H9 (cell line): ENCODE results near the gene FBXL7. TPM values are rescaled to one million over a fixed set of nuclear protein-coding genes. Genes with fewer than 3 reads are reported as not detected.

Source experiments
- DNase-seq: peaks from one replicate; pipeline ENCODE4 v3.0.0-alpha.2; 2017
- H2AFZ ChIP-seq: one replicate; pipeline ENCODE4 v1.6.1; 2013; ENCODE audit warnings: mild to moderate bottlenecking, low read length, control low read depth, moderate library complexity
- H2AK5ac ChIP-seq: 2 replicates; pipeline ENCODE4 v1.6.1; 2013; ENCODE audit warnings: low read length, control low read depth, mixed read lengths; ENCODE audit not compliant: insufficient read length
- H2BK120ac ChIP-seq: one replicate; pipeline ENCODE4 v1.6.1; 2013; ENCODE audit warnings: low read depth, mild to moderate bottlenecking, low read length, control low read depth, inconsistent platforms; ENCODE audit not compliant: poor library complexity, severe bottlenecking
- H2BK12ac ChIP-seq: 2 replicates; pipeline ENCODE4 v1.6.1; 2013; ENCODE audit warnings: low read length, control low read depth, mixed read lengths, low read depth; ENCODE audit not compliant: insufficient read length
- H2BK15ac ChIP-seq: 2 replicates; pipeline ENCODE4 v1.6.1; 2013; ENCODE audit warnings: low read depth, low read length, control low read depth
- H2BK20ac ChIP-seq: one replicate; pipeline ENCODE4 v1.6.1; 2013; ENCODE audit warnings: low read depth, mild to moderate bottlenecking, low read length, control low read depth, inconsistent platforms; ENCODE audit not compliant: poor library complexity, severe bottlenecking
- H2BK5ac ChIP-seq: 2 replicates; pipeline ENCODE4 v1.6.1; 2013; ENCODE audit warnings: low read length, control low read depth, mixed read lengths; ENCODE audit not compliant: insufficient read length
- H3K14ac ChIP-seq: 2 replicates; pipeline ENCODE4 v1.6.1; 2013; ENCODE audit warnings: low read length, control low read depth; ENCODE audit not compliant: insufficient read depth
- H3K18ac ChIP-seq: 2 replicates; pipeline ENCODE4 v1.6.1; 2013; ENCODE audit warnings: low read depth, mild to moderate bottlenecking, mixed read lengths, low read length, control low read depth; ENCODE audit not compliant: insufficient read length
- H3K23ac ChIP-seq: 2 replicates; pipeline ENCODE4 v1.6.1; 2013; ENCODE audit warnings: low read length, control low read depth, mixed read lengths, low read depth; ENCODE audit not compliant: insufficient read length
- H3K23me2 ChIP-seq: 2 replicates; pipeline ENCODE4 v1.6.1; 2013; ENCODE audit warnings: low read depth, mild to moderate bottlenecking, mixed read lengths, low read length, control low read depth; ENCODE audit not compliant: insufficient read length, poor library complexity, severe bottlenecking
- H3K27ac ChIP-seq: 2 replicates; pipeline ENCODE4 v1.5.1; 2013; ENCODE audit warnings: low read length, control low read depth, mixed read lengths, low read depth; ENCODE audit not compliant: insufficient read length
- H3K27me3 ChIP-seq: 2 replicates; pipeline ENCODE4 v1.6.1; 2013; ENCODE audit warnings: low read length, control low read depth, inconsistent platforms; ENCODE audit not compliant: insufficient read depth
- H3K4ac ChIP-seq: 2 replicates; pipeline ENCODE4 v1.6.1; 2013; ENCODE audit warnings: low read depth, mild to moderate bottlenecking, control low read depth, inconsistent platforms, low read length, moderate library complexity
- H3K4me1 ChIP-seq: 2 replicates; pipeline ENCODE4 v1.6.1; 2013; ENCODE audit warnings: low read length, control low read depth, inconsistent platforms; ENCODE audit not compliant: insufficient read depth
- H3K4me2 ChIP-seq: 2 replicates; pipeline ENCODE4 v1.6.1; 2013; ENCODE audit warnings: low read length, control low read depth, mixed read lengths; ENCODE audit not compliant: insufficient read length, insufficient read depth
- H3K56ac ChIP-seq: 2 replicates; pipeline ENCODE4 v1.6.1; 2013; ENCODE audit warnings: low read depth, mild to moderate bottlenecking, mixed read lengths, low read length, control low read depth; ENCODE audit not compliant: insufficient read length
- H3K79me1 ChIP-seq: 2 replicates; pipeline ENCODE4 v1.6.1; 2013; ENCODE audit warnings: low read depth, mild to moderate bottlenecking, moderate library complexity, low read length, control low read depth, inconsistent platforms; ENCODE audit not compliant: insufficient read depth, poor library complexity, severe bottlenecking
- H3K79me2 ChIP-seq: 2 replicates; pipeline ENCODE4 v1.6.1; 2013; ENCODE audit warnings: low read length, control low read depth, inconsistent platforms; ENCODE audit not compliant: insufficient read depth
- H3K9ac ChIP-seq: 2 replicates; pipeline ENCODE4 v1.6.1; 2013; ENCODE audit warnings: low read length, control low read depth, mixed read lengths; ENCODE audit not compliant: insufficient read length; ENCODE audit errors: extremely low read depth
- H3K9me3 ChIP-seq: one replicate; pipeline ENCODE4 v1.6.1; 2013; ENCODE audit warnings: low read depth, low read length, inconsistent platforms; ENCODE audit not compliant: control insufficient read depth
- H3T11ph ChIP-seq: one replicate; pipeline ENCODE4 v1.6.1; 2013; ENCODE audit warnings: mild to moderate bottlenecking, low read length, control low read depth, inconsistent platforms
- H4K20me1 ChIP-seq: one replicate; pipeline ENCODE4 v1.6.1; 2013; ENCODE audit not compliant: control insufficient read depth, insufficient read length, insufficient read depth
- H4K5ac ChIP-seq: 2 replicates; pipeline ENCODE4 v1.6.1; 2013; ENCODE audit warnings: low read depth, mild to moderate bottlenecking, mixed read lengths, low read length, control low read depth; ENCODE audit not compliant: insufficient read length
- H4K8ac ChIP-seq: replicated peaks from 2 replicates; pipeline ENCODE4 v1.6.1; 2013; ENCODE audit warnings: low read length, control low read depth, mixed read lengths, low read depth; ENCODE audit not compliant: insufficient read length
- H4K91ac ChIP-seq: 2 replicates; pipeline ENCODE4 v1.6.1; 2013; ENCODE audit warnings: low read depth, mild to moderate bottlenecking, moderate library complexity, mixed read lengths, low read length, control low read depth; ENCODE audit not compliant: insufficient read length
- H3K27ac Mint-ChIP-seq, 3 experiments: 2 replicates in 2 of 3; 3 replicates in 1 of 3; pipeline ENCODE4 v1.8.0; 2020 to 2021; ENCODE audit warnings: mixed read lengths in 3 of 3, mild to moderate bottlenecking in 1 of 3, moderate library complexity in 1 of 3
- H3K27me3 Mint-ChIP-seq: 2 replicates; pipeline ENCODE4 v1.8.0; 2021; ENCODE audit warnings: low read depth, mild to moderate bottlenecking, moderate library complexity, mixed read lengths
- H3K36me3 Mint-ChIP-seq, 3 experiments: 2 replicates in 2 of 3; 3 replicates in 1 of 3; pipeline ENCODE4 v1.8.0; 2020 to 2021; ENCODE audit warnings: low read depth in 3 of 3, mixed read lengths in 3 of 3; ENCODE audit not compliant: insufficient read depth in 1 of 3
- H3K4me1 Mint-ChIP-seq, 2 experiments: 2 replicates each; pipeline ENCODE4 v1.8.0; 2020; ENCODE audit warnings: mixed read lengths in 2 of 2
- H3K4me3 Mint-ChIP-seq, 2 experiments: 2 replicates in 1 of 2; 3 replicates in 1 of 2; pipeline ENCODE4 v1.8.0; 2020 to 2021; ENCODE audit warnings: mild to moderate bottlenecking in 2 of 2, mixed read lengths in 2 of 2, moderate library complexity in 1 of 2
- H3K9me3 Mint-ChIP-seq, 2 experiments: 2 replicates in 1 of 2; 3 replicates in 1 of 2; pipeline ENCODE4 v1.8.0; 2020; ENCODE audit warnings: mild to moderate bottlenecking in 2 of 2, mixed read lengths in 2 of 2, moderate library complexity in 1 of 2
- WGBS: extraction: QIAGEN DNeasy Blood & Tissue Kit; methylation state at CpG from one replicate; pipeline ENCODE4 v1.1.7; 2013; ENCODE audit warnings: missing lambda C conversion rate, low lambda C conversion rate, mixed read lengths; ENCODE audit not compliant: insufficient read length; ENCODE audit errors: extremely low coverage; 5-methylcytosine and 5-hydroxymethylcytosine counted together
- total RNA-seq: library from RNA; stranded (reverse); gene quantifications from 2 replicates; pipeline ENCODE4 v1.2.1, GENCODE V29; 2021
- TF ChIP-seq, protein P1 (sequence below): fragments of 200-600 bp; sonication (generic); conservative IDR thresholded peaks from 3 replicates; pipeline ENCODE4 v1.8.0; 2021; ENCODE audit warnings: antibody characterized with exemption, mild to moderate bottlenecking

FBXL7 gene
- total RNA-seq, 1 experiment from 2014 or later, result 14.6 TPM

DNA sequence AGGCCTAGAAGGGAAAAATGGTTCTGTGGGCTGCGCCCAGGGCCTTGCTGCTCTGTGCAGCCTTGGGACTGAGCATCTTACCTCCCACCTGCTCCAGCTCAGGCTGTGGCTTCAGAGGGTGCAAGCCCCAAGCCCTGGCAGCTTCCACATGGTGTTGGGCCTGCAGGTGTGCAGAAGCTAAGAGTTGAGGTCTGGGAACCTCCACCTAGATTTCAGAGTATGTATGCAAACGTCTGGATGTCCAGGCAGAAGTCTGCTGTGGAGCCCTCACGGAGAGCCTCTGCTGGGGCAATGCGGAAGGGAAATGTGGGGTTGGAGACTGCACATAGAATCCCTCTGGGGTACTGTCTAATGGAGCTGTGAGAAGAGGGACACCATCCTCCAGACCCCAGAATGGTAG is 36.0 kb downstream of the FBXL7 start:
- Histone ChIP-seq H3K79me2 (peaks cover 4% of the 10 kb centered on the region; the same call in 1 of the 2 replicates), H3K23ac (no peak overlapping the region), H3K9ac (no peak overlapping the region), H2AK5ac (no peak overlapping the region), H3K23me2 (no peaks in the 10 kb centered on the region), H3K4ac (no peak overlapping the region), H3K14ac (no peak overlapping the region), H3K4me1 (peaks cover 6% of the 10 kb centered on the region; the same call in 1 of the 2 replicates), H4K91ac (no peak overlapping the region), H3K9me3 (no peaks in the 10 kb centered on the region), H3K27ac (no peak overlapping the region), H4K20me1 (no peaks in the 10 kb centered on the region), H2BK12ac (no peak overlapping the region), H3K27me3 (no peaks in the 10 kb centered on the region), H2BK20ac (no peak overlapping the region), H3T11ph (no peak overlapping the region), H3K18ac (no peak overlapping the region), H2BK120ac (no peak overlapping the region), H4K5ac (no peak overlapping the region), H4K8ac (no peak overlapping the region), H3K4me2 (no peak overlapping the region), H3K79me1 (peaks cover 4% of the 10 kb centered on the region), H2AFZ (no peak overlapping the region), H3K56ac (no peak overlapping the region), H2BK15ac (no peak overlapping the region), H2BK5ac (no peak overlapping the region)
- TF ChIP-seq, protein P1, sequence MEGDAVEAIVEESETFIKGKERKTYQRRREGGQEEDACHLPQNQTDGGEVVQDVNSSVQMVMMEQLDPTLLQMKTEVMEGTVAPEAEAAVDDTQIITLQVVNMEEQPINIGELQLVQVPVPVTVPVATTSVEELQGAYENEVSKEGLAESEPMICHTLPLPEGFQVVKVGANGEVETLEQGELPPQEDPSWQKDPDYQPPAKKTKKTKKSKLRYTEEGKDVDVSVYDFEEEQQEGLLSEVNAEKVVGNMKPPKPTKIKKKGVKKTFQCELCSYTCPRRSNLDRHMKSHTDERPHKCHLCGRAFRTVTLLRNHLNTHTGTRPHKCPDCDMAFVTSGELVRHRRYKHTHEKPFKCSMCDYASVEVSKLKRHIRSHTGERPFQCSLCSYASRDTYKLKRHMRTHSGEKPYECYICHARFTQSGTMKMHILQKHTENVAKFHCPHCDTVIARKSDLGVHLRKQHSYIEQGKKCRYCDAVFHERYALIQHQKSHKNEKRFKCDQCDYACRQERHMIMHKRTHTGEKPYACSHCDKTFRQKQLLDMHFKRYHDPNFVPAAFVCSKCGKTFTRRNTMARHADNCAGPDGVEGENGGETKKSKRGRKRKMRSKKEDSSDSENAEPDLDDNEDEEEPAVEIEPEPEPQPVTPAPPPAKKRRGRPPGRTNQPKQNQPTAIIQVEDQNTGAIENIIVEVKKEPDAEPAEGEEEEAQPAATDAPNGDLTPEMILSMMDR, result no peak
- Mint-ChIP-seq H3K27ac (no peak overlapping the region), H3K36me3 (peaks cover 27 to 32% (median 29%) of the 10 kb centered on the region in 3 experiments), H3K9me3 (peaks cover 25 to 29% of the 10 kb centered on the region in 2 experiments), H3K4me3 (no peak overlapping the region), H3K4me1 (peaks cover 29 to 37% of the 10 kb centered on the region in 2 experiments), H3K27me3 (no peaks in the 10 kb centered on the region)
- WGBS, result no CpG with 5 or more reads among the region's 4 CpGs
- no peak for DNase-seq
